Fibroblast of pulmonary artery (primary cell): ENCODE results near the gene CORIN.

Experiments used
- DNase-seq: peaks from one replicate; pipeline ENCODE4 v3.0.0-alpha.2; 2010; ENCODE audit warnings: low read depth
- H3K4me3 ChIP-seq: replicated peaks from 2 replicates; pipeline ENCODE4 v1.5.1; 2011; ENCODE audit warnings: low read depth, mild to moderate bottlenecking, control low read depth, low read length, moderate library complexity
- TF ChIP-seq, protein P1 (sequence below): IDR thresholded peaks from 2 replicates; pipeline ENCODE4 v1.5.1; 2011; ENCODE audit warnings: mild to moderate bottlenecking, control low read depth, low read length, inconsistent platforms; ENCODE audit errors: missing control alignments

The CORIN gene

DNA sequence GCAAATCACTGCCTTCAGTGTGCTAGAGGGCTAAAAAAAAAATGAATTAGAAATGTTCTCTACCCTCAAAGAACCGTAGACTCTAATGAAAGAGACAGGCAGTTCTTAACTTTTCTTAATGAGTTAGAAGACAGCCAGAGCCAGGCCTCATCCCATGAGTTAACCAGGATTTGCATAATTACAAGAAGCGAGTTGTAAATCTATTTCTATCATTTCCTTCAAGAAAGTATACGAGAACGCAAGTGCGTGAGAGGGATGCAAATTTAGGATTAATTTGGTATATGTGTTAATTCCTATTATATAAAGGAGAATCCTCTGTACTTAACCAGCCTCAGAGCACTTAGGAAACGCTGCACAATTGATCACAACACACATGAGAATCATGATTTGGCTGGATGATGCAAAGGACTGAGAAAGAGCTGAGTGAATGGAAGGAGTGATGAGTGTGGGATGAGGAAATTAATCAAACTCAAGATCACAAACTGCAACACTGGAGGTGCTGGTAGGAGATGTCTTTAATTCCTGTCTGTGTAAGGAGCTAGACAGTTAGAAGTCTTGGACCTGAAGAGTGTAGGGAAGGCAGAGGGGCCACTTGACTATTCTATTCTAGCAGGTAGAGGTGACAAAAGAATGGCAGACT lies 195.6 kb downstream of the CORIN start:
- no peak for DNase-seq
- H3K4me3 ChIP-seq = no peak overlapping the region
- TF ChIP-seq, protein P1, sequence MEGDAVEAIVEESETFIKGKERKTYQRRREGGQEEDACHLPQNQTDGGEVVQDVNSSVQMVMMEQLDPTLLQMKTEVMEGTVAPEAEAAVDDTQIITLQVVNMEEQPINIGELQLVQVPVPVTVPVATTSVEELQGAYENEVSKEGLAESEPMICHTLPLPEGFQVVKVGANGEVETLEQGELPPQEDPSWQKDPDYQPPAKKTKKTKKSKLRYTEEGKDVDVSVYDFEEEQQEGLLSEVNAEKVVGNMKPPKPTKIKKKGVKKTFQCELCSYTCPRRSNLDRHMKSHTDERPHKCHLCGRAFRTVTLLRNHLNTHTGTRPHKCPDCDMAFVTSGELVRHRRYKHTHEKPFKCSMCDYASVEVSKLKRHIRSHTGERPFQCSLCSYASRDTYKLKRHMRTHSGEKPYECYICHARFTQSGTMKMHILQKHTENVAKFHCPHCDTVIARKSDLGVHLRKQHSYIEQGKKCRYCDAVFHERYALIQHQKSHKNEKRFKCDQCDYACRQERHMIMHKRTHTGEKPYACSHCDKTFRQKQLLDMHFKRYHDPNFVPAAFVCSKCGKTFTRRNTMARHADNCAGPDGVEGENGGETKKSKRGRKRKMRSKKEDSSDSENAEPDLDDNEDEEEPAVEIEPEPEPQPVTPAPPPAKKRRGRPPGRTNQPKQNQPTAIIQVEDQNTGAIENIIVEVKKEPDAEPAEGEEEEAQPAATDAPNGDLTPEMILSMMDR = no peak

DNA sequence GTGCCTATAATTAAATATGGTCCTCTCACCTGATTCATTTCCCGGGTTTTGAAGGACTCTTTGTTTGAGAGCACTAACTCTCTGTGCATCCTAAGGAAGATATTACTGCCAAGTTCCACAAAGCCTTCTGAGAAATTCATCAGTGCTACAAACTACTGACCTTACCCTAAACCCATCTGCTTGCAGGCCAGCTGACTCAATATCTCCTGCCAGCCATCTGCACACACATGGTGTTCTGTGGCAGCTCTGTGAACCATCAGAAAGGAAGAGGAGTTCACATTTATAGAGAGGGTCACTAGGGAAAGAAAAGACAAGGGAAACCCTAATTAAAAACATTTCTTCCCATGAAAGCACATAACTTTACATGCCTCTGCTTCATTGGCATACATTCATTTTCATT lies 196.1 kb downstream of the CORIN start:
- TF ChIP-seq, protein P1 = no peak
- no peak overlapping the region for H3K4me3 ChIP-seq
- DNase-seq = no peak

DNA sequence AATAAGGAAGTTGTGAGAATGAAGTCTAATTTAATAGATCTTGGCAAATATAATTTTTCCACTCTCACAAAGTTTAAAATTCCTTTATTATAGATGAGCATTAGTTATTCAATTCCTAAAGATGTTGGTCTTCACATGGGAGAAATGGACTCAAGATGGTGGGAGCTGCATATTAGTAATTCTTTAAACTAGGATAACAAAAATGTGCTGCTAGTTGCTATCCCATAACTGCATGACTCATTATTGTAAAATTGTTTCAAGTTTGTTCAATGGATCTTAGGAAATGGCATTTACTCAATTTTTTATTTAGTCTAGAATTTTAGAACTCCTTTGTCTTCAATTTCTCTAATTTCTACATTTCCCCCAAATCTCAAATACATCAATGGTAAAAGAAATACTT lies 197.0 kb downstream of the CORIN start:
- TF ChIP-seq, protein P1 = no peak
- no peak overlapping the region for H3K4me3 ChIP-seq
- DNase-seq = peak; percentile 31

DNA sequence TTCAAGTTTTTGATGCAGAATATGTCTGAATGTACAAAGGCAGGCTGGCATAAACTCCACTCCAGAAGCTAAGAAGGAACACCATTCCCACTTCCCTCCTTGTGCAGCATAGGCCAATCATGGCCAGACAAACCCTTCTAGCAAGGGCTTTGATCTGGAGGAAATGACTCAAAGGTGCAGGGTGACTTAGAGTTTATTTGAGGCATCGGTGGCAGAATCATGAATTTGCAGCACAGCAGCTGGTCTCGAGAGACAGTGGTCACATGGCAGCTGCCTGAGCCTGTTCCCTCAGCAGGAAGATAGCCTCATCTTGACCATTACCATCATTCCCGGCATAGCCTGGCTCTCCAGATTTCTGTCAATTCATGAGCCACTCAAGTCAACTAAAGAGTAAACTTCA lies 198.3 kb downstream of the CORIN start:
- no peak overlapping the region for H3K4me3 ChIP-seq
- DNase-seq = peak; percentile 33
- TF ChIP-seq, protein P1 = no peak

DNA sequence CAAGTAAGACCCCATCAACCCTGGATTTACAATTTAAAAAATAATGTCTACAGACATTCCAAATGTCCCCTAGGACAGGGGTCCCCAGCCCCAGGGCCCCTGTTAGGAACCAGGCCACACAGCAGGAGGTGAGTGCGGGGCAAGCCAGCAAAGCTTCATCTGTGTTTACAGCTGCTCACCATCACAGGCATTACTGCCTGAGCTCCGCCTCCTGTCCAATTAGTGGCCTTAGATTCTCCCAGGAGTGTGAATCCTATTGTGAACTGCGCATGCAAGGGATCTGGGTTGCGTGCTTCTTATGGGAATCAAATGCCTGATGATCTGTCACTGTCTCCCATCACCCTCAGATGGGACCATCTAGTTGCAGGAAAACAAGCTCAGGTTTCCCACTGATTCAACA lies 206.7 kb downstream of the CORIN start:
- DNase-seq = no peak
- H3K4me3 ChIP-seq = no peak overlapping the region
- TF ChIP-seq, protein P1 = no peak

DNA sequence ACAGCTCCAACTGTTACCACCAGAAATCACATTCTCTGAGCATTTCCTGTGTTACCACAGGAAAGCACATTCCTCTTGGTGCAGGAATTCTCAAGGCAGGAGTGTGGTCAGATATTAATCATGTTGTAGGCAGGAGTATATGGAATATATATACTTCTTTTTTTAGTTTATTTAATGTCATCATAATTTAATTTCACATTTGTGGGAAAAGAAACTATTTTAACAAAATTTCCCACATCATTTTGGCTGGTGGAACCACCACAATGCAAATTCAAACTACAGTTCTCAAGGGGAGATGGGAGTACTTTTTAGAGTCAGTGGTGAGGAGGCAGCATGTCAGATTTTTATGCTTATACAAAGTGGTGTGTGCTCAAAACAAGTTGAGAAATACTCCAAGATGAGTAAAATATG lies 213.8 kb downstream of the CORIN start:
- DNase-seq = peak; percentile 85
- TF ChIP-seq, protein P1 = no peak
- no peak overlapping the region for H3K4me3 ChIP-seq

DNA sequence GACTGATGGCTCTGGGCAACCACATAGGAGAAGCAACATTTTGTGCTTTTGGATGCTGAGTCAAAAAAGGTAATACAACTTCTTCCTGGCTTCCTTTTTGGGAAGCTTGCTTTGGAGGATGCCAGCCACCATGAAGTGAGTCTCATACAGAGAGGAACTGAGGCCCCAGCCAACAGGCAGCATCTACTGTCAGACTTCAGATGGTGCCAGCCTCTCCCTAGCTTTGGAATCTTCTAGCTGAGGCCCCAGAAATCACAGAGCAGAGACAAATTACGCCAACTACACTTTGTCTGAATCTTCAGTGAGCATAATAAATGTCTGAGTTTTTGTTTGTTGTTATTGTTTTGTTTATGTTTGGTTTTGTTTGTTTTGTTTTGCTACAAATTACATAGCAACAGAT lies 216.7 kb downstream of the CORIN start:
- TF ChIP-seq, protein P1 = no peak
- no peak for DNase-seq
- H3K4me3 ChIP-seq = no peak overlapping the region
